GM21786 (cell line): ENCODE results near the gene OSBPL6.
"Not testable (repeated sequence)": the region's sequence is repeated elsewhere in the genome, so short reads cannot be mapped to it uniquely, and the experiment has no call there.

Experiments
- ATAC-seq: cut with Tn5 transposase; IDR thresholded peaks from one replicate; pipeline ENCODE4 v1.9.1; 2021; ENCODE audit not compliant: unreplicated experiment

The OSBPL6 gene

DNA sequence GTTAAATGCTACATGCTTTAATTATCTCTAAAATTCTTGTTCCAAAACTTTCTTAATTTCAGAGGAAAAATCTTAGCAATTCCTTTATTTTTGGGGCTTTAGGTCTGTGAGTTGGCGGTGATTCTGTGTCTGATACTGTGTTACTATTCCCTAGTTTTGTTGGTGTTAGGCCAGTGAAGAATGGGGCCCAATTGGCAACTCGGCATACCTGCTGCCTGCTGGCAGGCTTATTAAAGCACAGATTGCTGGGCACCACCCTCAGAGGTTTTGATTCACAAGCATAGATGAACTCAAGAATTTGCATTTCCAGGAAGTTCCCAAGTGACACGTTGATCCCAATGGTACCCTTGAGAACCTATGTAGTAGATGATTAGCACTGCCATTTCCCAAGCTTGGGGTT lies 101.6 kb downstream of the OSBPL6 start:
- no peak for ATAC-seq

GRCh38 chr2:178296394-178297090 lies 102.2 kb downstream of the OSBPL6 start:
- peak; percentile 53 for ATAC-seq

GRCh38 chr2:178297091-178297411 lies 102.7 kb downstream of the OSBPL6 start:
- ATAC-seq: peak; percentile 1

- no peak for ATAC-seq
Observed at GRCh38 chr2:178298785-178299212, 104.5 kb downstream of the OSBPL6 start.

DNA sequence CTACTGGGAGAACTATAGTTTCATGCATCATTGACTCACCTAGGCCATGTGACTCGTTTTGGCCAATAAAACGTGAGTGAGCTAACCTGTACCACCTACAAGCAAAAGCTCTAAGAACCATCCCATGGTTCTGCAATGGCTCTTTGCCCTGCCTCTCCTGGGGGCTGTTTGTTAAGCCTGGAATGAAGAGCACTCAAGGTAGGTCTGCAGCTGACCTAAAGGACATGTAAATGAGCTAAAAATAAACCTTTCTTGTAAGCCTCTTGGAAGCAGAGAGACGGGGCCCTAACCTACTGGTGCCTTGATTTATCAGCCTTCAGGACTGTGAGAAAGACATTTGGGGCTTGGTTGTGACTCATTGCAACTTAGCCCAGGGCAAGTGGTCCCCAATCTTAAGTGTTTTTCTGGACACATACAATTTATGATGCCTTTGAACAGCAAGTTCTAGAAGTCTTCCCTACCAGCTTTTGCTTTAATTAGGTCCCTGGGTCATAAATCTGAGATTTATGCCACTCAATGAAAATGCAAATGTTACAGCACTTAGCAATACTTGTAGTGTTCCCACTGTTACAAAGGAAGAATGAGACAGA lies 107.4 kb downstream of the OSBPL6 start:
- no peak for ATAC-seq

DNA sequence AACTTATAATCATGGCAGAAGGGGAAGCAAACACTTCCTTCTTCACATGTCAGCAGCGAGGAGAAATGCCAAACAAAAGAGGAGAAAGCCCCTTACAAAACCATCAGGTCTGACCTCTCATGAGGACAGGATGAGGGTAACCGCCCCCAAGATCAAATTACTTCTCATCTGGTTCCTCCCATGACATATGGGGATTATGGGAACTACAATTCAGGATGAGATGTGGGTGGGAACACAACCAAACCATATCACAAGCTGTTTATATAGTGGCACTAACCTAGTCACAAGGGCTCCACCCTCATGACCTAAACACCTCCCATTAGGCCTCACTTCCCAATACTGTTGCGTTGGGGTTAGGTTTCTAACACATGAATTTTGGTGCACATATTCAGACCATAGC lies 110.0 kb downstream of the OSBPL6 start:
- no peak for ATAC-seq

- ATAC-seq: peak; percentile 99
Observed at GRCh38 chr2:178306352-178307073, 112.2 kb downstream of the OSBPL6 start.

- ATAC-seq: no peak
Observed at GRCh38 chr2:178307650-178308049, 113.3 kb downstream of the OSBPL6 start.

DNA sequence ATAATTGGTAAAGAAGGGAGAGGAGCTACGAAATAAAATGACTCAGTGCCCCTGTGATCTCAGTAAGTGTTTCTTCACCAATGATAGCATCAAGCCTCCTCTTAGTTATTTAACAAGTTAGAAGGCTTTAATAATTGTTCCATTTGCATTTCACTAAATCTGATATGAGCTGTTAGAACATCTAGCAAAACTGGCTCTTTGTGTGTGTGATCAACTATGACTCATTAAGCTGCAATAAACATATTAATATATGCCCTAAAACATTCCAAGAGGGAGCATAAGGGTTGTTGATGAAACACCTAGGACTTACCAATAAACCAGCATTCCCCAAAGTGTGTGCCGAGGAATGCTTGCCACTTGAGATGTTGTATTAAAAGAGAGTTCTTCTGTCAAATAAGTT lies 115.2 kb downstream of the OSBPL6 start:
- no peak for ATAC-seq

GRCh38 chr2:178315078-178315477 lies 120.8 kb downstream of the OSBPL6 start:
- no peak for ATAC-seq

- no peak for ATAC-seq
Observed at GRCh38 chr2:178315488-178315948, 121.2 kb downstream of the OSBPL6 start.

- no peak for ATAC-seq
Observed at GRCh38 chr2:178317811-178318210, 123.5 kb downstream of the OSBPL6 start.

DNA sequence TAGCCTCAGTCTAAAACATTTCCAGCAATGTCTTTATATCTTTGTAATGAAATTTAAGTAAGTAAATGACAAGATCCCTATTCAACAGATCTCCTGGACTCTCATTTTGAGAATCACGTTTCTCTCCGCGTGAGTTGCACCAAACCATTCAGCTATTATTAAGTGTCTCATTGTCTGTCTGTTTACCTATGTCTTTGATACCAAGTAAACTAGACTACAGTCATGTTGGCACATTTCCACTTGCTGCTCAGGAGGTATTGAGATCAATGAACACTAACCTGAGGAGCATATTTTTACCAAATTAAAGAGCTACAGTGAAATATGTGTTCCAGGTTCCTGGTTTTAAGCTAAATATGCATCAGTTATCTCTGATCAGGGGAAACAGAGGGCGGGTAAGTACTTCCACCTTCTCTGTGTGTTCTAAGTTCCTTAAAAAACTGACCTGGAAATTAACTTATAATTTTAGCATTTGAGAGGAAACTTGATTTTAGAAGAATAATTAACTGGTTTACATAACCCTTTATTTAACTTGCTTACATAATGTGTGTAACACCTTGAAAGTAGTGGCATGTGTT lies 125.8 kb downstream of the OSBPL6 start:
- no peak for ATAC-seq

DNA sequence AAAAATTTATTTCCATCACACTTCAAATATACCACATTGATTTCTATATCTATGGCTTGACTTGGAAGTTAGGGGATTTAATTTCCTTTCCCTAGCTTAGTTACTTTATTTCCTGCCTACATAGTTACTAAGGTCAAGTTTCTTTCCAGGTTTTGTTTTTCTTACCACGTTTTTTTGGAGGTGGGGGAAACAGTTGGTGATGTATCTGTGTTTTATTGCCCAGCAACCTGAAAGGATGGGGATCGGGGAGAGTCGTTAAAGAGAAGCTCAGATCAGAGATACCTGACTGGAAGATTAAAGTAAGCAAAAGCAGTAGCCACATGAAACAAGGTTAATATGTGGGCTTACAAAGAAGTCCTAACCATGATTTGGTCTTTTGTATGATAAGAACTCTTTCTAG lies 127.8 kb downstream of the OSBPL6 start:
- no peak for ATAC-seq

DNA sequence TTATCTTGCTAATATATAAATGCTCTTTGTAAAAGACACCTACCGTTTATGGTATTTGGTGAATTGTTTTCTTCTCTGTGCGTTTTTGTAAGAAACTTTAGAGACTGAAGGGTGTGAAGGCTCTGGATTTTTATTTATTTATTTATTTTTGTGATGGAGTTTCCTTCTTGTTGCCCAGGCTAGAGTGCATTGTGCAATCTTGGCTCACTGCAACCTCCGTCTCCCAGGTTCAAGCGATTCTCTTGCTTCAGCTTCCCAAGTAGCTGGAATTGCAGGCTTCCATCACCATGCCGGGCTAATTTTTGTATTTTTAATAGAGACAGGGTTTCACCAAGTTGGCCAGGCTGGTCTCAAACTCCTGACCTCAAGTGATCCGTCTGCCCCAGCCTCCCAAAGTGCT lies 129.0 kb downstream of the OSBPL6 start:
- not testable (repeated sequence) for ATAC-seq

DNA sequence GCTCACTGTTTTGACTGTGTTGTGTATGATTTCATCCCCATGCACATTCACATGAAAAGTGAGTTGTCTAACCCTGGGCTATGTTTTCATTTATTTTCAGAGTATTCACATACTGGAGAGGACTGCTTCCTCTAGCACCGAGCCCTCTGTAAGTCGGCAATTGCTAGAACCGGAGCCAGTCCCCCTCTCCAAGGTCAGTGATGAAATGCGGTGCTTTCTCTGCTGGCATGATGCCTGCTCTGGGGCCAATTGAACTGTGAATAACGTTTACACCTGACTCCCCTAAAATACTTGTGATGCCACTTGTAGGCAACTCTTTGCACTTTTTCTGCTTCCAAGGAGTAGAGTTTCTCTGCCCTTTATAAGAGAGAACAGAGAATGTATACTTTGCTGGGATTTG lies 129.8 kb downstream of the OSBPL6 start:
- no peak for ATAC-seq

- no peak for ATAC-seq
Observed at GRCh38 chr2:178325268-178325667, 131.0 kb downstream of the OSBPL6 start.

DNA sequence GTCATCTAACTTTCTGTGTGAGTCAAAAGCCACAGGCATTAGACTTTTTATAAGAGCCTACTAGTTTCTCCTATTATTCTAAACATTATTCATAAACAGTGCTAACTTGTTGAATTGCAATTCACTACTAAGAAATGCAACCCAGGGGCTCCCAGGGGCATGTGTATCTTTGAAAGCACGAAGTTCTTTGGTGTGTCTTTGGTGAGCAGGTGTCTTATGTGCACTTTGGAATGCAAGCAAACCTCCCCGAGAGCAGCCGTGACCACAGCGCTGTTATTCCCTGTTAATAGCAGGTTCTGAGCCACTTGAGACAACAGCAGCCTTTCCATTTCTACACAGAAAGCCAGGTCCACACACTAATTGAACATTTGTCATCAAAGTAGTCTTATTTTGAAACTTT lies 133.2 kb downstream of the OSBPL6 start:
- no peak for ATAC-seq

- ATAC-seq: no peak
Observed at GRCh38 chr2:178328037-178328436, 133.7 kb downstream of the OSBPL6 start.

GRCh38 chr2:178330175-178331017 lies 136.1 kb downstream of the OSBPL6 start:
- no peak for ATAC-seq
